ENCODE measurements around the gene SSX2B.
"Not testable (repeated sequence)": the region's sequence is repeated elsewhere in the genome, so short reads cannot be mapped to it uniquely, and the experiment has no call there.

The SSX2B gene

GRCh38 chrX:52750952-52751351 is at the start of gene SSX2B:
Gene SSX2B (plus strand): TSS chrX:52751252. CDS start chrX:52752681, 1,429 bp downstream.
- not testable (repeated sequence) for DNase-seq (ENCODE audit: low read depth, low spot score)

DNA sequence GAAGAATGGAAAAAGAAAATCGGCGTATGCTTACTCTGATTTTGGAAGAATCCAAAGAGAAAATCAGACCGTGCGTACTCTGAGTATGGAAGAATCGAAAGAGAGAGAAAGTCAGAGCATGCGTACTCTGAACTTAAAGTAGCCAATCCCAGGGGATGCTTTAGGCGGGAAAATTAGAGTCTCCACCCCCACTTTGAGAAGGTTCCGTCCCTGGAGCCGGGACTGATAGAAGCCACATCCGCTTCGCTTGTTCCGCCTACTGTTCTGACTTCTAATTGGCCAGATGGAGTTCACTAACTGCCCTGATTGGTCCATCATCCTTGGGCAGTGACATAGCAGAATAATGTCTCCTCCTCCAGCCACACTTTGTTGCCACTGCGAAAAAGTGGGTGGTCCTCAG is 44.0 kb upstream of the SSX2B start, which contains the start of gene SSX2:
Gene SSX2, minus strand, starts transcription at position 101 of the 400 bp plus-strand sequence. CDS start 1,429 bp downstream, outside the sequence.
- DNase-seq (ENCODE audit: low read depth, low spot score), result not testable (repeated sequence)

DNA sequence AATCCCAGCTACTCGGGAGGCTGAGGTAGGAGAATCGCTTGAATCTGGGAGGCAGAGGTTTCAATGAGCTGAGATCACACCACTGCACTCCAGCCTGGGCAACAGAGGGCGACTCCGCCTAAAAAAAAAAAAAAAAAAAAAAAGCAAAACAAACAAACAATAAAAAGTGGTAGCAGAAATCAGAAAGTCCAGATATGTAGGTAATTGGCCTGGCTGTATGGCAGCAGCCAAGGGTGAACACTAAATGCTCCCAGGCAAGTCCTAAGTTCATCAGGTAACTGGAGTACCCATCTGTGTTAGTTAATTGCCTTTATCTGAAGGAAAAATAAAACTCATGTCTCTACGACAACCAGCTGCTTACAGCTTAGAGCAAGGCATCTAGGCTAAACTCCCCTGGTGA is 14.9 kb downstream of the SSX2B start:
- not testable (repeated sequence) for DNase-seq (ENCODE audit: low read depth, low spot score)

- DNase-seq (ENCODE audit: low read depth, low spot score), result not testable (repeated sequence)
Measured at GRCh38 chrX:52773504-52773903, 22.5 kb downstream of the SSX2B start.

- not testable (repeated sequence) for DNase-seq (ENCODE audit: low read depth, low spot score)
Measured at GRCh38 chrX:52797327-52797726, 46.3 kb downstream of the SSX2B start, which contains the start of gene SPANXN5. Gene SPANXN5 (minus strand): TSS chrX:52797427. CDS start chrX:52797348, 79 bp downstream.

DNA sequence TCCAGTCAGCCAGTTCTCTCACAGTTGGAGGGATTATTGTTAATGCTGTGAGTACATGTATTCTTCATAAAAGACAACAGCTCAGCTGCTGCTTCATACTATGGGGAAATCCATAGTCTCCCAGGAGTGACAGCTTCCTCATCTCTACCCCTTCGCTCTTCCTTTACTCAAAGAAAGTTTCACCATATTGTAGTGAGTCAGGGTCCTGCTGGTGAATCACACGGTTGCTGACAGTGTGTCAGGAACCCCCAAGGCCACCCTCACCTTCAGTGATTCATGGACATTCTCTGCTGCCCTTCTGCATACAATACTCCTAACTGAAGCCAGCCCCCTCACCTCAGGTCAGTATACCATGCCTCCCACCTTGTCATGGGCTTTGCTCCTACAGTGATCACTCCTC is 53.8 kb downstream of the SSX2B start:
- not testable (repeated sequence) for DNase-seq (ENCODE audit: low read depth, low spot score)
